Karpas-422 (cell line): ENCODE measurements around the gene ZCWPW1. TPM values are rescaled to one million over a fixed set of nuclear protein-coding genes. Genes with fewer than 3 reads are reported as not detected.

Source experiments
- DNase-seq: peaks from one replicate; pipeline ENCODE4 v3.0.0-alpha.2; 2015
- H2AFZ ChIP-seq: fragments of 200-600 bp; sonication (generic); 2 replicates; pipeline ENCODE4 v1.6.1; 2014; ENCODE audit warnings: antibody characterized with exemption, low read length, mixed read lengths
- H3K27ac ChIP-seq: fragments of 200-600 bp; sonication (generic); 2 replicates; pipeline ENCODE4 v1.5.1; 2014; ENCODE audit warnings: mild to moderate bottlenecking, low read length, moderate library complexity
- H3K27me3 ChIP-seq: fragments of 200-600 bp; sonication (generic); 2 replicates; pipeline ENCODE4 v1.6.1; 2014; ENCODE audit warnings: low read length, mixed read lengths
- H3K36me3 ChIP-seq: fragments of 200-600 bp; sonication (generic); 2 replicates; pipeline ENCODE4 v1.6.1; 2014; ENCODE audit warnings: low read length, mixed read lengths; ENCODE audit not compliant: insufficient read depth
- H3K4me1 ChIP-seq: fragments of 200-600 bp; sonication (generic); 2 replicates; pipeline ENCODE4 v1.6.1; 2014; ENCODE audit warnings: mild to moderate bottlenecking, low read length, mixed read lengths
- H3K4me2 ChIP-seq: fragments of 200-600 bp; sonication (generic); 2 replicates; pipeline ENCODE4 v1.6.1; 2014; ENCODE audit warnings: low read length, low read depth, mild to moderate bottlenecking; ENCODE audit not compliant: poor library complexity, severe bottlenecking
- H3K4me3 ChIP-seq: fragments of 200-600 bp; sonication (generic); 2 replicates; pipeline ENCODE4 v1.5.1; 2014; ENCODE audit warnings: mild to moderate bottlenecking, antibody characterized with exemption, low read length, mixed read lengths
- H3K79me2 ChIP-seq: fragments of 200-600 bp; sonication (generic); 2 replicates; pipeline ENCODE4 v1.6.1; 2014; ENCODE audit warnings: mild to moderate bottlenecking, low read length, mixed read lengths
- H3K9ac ChIP-seq: fragments of 200-600 bp; sonication (generic); 2 replicates; pipeline ENCODE4 v1.6.0; 2014; ENCODE audit warnings: low read length
- H3K9me2 ChIP-seq: fragments of 200-600 bp; sonication (generic), shearing (Covaris generic); replicated peaks from 2 replicates; pipeline ENCODE4 v1.6.0; 2014; ENCODE audit warnings: mild to moderate bottlenecking, low read length, moderate library complexity; ENCODE audit not compliant: insufficient read depth
- H3K9me3 ChIP-seq: fragments of 300-700, 200-600 bp; sonication (generic); 2 replicates; pipeline ENCODE4 v1.6.1; 2014; ENCODE audit warnings: low read length, mixed read lengths
- H4K20me1 ChIP-seq: fragments of 200-600 bp; sonication (generic); 2 replicates; pipeline ENCODE4 v1.6.1; 2014; ENCODE audit warnings: mild to moderate bottlenecking, antibody characterized with exemption, low read length, low read depth; ENCODE audit not compliant: insufficient read depth
- total RNA-seq: library from RNA; depleted of rRNA; stranded (reverse); fragments of >200 nt; shearing (Covaris generic); gene quantifications from 2 replicates; pipeline ENCODE4 v1.2.3, GENCODE V29; 2014; ENCODE audit warnings: low replicate concordance

The ZCWPW1 gene
- total RNA-seq, 1 experiment from 2014 or later: 3.0 TPM

- H3K4me2 ChIP-seq: peak overlapping the region; percentile 1
- DNase-seq: no peak
- peaks cover 37% of the 10 kb centered on the region for H3K79me2 ChIP-seq
- H3K4me3 ChIP-seq: no peak overlapping the region; the same call in 1 of the 2 replicates
- H2AFZ ChIP-seq: no peak overlapping the region
- H4K20me1 ChIP-seq: peaks cover 11% of the 10 kb centered on the region; the same call in 1 of the 2 replicates
- H3K27ac ChIP-seq: no peak overlapping the region; the same call in 1 of the 2 replicates
- H3K27me3 ChIP-seq: no peaks in the 10 kb centered on the region
- H3K9ac ChIP-seq: 0 out of 2 replicates have a peak overlapping the region, but pooled peaks have one; percentile 7
- no peaks in the 10 kb centered on the region for H3K9me3 ChIP-seq
- H3K9me2 ChIP-seq: no peaks in the 10 kb centered on the region
- H3K4me1 ChIP-seq: peaks cover 64% of the 10 kb centered on the region
- peaks cover 17% of the 10 kb centered on the region for H3K36me3 ChIP-seq
Measured at GRCh38 chr7:100432053-100432452, 3.5 kb upstream of the ZCWPW1 start.

- Histone ChIP-seq H3K9ac (peak overlapping the region; percentile 99), H3K9me3 (no peaks in the 10 kb centered on the region), H3K27ac (peak overlapping the region; percentile 97; the same call in 1 of the 2 replicates), H4K20me1 (peaks cover 11% of the 10 kb centered on the region; the same call in 1 of the 2 replicates), H3K4me1 (peaks cover 61% of the 10 kb centered on the region), H3K9me2 (no peaks in the 10 kb centered on the region), H3K4me2 (peak overlapping the region; percentile 94), H2AFZ (no peak overlapping the region), H3K36me3 (peaks cover 17% of the 10 kb centered on the region), H3K4me3 (peak overlapping the region; percentile 81; the same call in 1 of the 2 replicates), H3K27me3 (no peaks in the 10 kb centered on the region), H3K79me2 (peaks cover 37% of the 10 kb centered on the region)
- no peak for DNase-seq
Measured at GRCh38 chr7:100431286-100431735, 2.8 kb upstream of the ZCWPW1 start.

- peaks cover 35% of the 10 kb centered on the region for H3K79me2 ChIP-seq
- H3K9me2 ChIP-seq: no peaks in the 10 kb centered on the region
- peak overlapping the region; percentile 81 for H3K4me3 ChIP-seq
- peaks cover 11% of the 10 kb centered on the region; the same call in 1 of the 2 replicates for H4K20me1 ChIP-seq
- H3K27me3 ChIP-seq: no peaks in the 10 kb centered on the region
- peaks cover 61% of the 10 kb centered on the region for H3K4me1 ChIP-seq
- DNase-seq: no peak
- H3K9ac ChIP-seq: peak overlapping the region; percentile 99
- peak overlapping the region; percentile 97 for H3K27ac ChIP-seq
- H3K4me2 ChIP-seq: peak overlapping the region; percentile 94
- H3K9me3 ChIP-seq: no peaks in the 10 kb centered on the region
- H3K36me3 ChIP-seq: peaks cover 17% of the 10 kb centered on the region
- H2AFZ ChIP-seq: no peak overlapping the region
Measured at GRCh38 chr7:100430493-100431285, 2.2 kb upstream of the ZCWPW1 start.

GRCh38 chr7:100429637-100430492 lies 1.4 kb upstream of the ZCWPW1 start, which contains the start of gene MEPCE:
Gene MEPCE, plus strand, starts transcription at chr7:100429831. Its CDS starts 188 bp downstream, at chr7:100430019.
- no peak within 1 kb of the TSS for H2AFZ ChIP-seq
- H3K9me3 ChIP-seq: no peaks in the 10 kb centered on the region
- H3K4me2 ChIP-seq: peak within 1 kb of the TSS; percentile 94
- peak within 1 kb of the TSS; percentile 99 for H3K9ac ChIP-seq
- peaks cover 55% of the 10 kb centered on the region for H3K4me1 ChIP-seq
- H3K9me2 ChIP-seq: no peaks in the 10 kb centered on the region
- H3K36me3 ChIP-seq: peaks cover 17% of the 10 kb centered on the region
- H3K79me2 ChIP-seq: peaks cover 27% of the 10 kb centered on the region
- no peaks in the 10 kb centered on the region for H3K27me3 ChIP-seq
- H3K27ac ChIP-seq: peak within 1 kb of the TSS; percentile 97
- DNase-seq: peak; percentile 98
- peaks cover 11% of the 10 kb centered on the region; the same call in 1 of the 2 replicates for H4K20me1 ChIP-seq
- H3K4me3 ChIP-seq: peak within 1 kb of the TSS; percentile 81

GRCh38 chr7:100428967-100429636 lies 599 bp upstream of the ZCWPW1 start:
- Histone ChIP-seq H2AFZ (no peak overlapping the region), H3K9me2 (no peaks in the 10 kb centered on the region)
- peak; percentile 100 for DNase-seq

GRCh38 chr7:100427762-100428198 lies 723 bp downstream of the ZCWPW1 start:
- Histone ChIP-seq H3K9me3 (no peaks in the 10 kb centered on the region), H3K36me3 (peaks cover 17% of the 10 kb centered on the region), H3K9ac (peak overlapping the region; percentile 99), H3K27ac (no peak overlapping the region), H3K4me2 (peak overlapping the region; percentile 94), H3K9me2 (no peaks in the 10 kb centered on the region), H2AFZ (no peak overlapping the region; the same call in 1 of the 2 replicates), H3K4me1 (peaks cover 35% of the 10 kb centered on the region), H4K20me1 (peaks cover 11% of the 10 kb centered on the region; the same call in 1 of the 2 replicates), H3K4me3 (peak overlapping the region; percentile 81), H3K27me3 (no peaks in the 10 kb centered on the region), H3K79me2 (peaks cover 27% of the 10 kb centered on the region)
- no peak for DNase-seq

More at GRCh38 chr7:100428967-100429636, 599 bp upstream of the ZCWPW1 start:
- Histone ChIP-seq H3K27me3 (no peaks in the 10 kb centered on the region), H4K20me1 (peaks cover 11% of the 10 kb centered on the region; the same call in 1 of the 2 replicates), H3K27ac (peak overlapping the region; percentile 97), H3K79me2 (peaks cover 27% of the 10 kb centered on the region), H3K36me3 (peaks cover 17% of the 10 kb centered on the region), H3K9ac (peak overlapping the region; percentile 99), H3K4me2 (peak overlapping the region; percentile 94), H3K4me1 (peaks cover 48% of the 10 kb centered on the region), H3K4me3 (peak overlapping the region; percentile 81), H3K9me3 (no peaks in the 10 kb centered on the region)

GRCh38 chr7:100426516-100426915 lies 2.0 kb downstream of the ZCWPW1 start:
- Histone ChIP-seq H3K4me3 (no peak overlapping the region), H4K20me1 (peaks cover 10% of the 10 kb centered on the region; the same call in 1 of the 2 replicates), H2AFZ (no peak overlapping the region), H3K9me3 (no peaks in the 10 kb centered on the region), H3K79me2 (peaks cover 17% of the 10 kb centered on the region), H3K4me1 (peaks cover 22% of the 10 kb centered on the region), H3K4me2 (no peak overlapping the region), H3K9me2 (no peaks in the 10 kb centered on the region), H3K36me3 (peaks cover 8% of the 10 kb centered on the region), H3K9ac (no peak overlapping the region), H3K27ac (no peak overlapping the region), H3K27me3 (no peaks in the 10 kb centered on the region)
- DNase-seq: no peak
